Measurements from ENCODE around the gene STK4. TPM values are rescaled to one million over a fixed set of nuclear protein-coding genes. Genes with fewer than 3 reads are reported as not detected.

The STK4 gene
- total RNA-seq, 2 donors from 2014 or later: 168 to 215 TPM

GRCh38 chr20:45070932-45071632 lies 104.8 kb downstream of the STK4 start:
- H3K4me3 Mint-ChIP-seq: no peak overlapping the region
- peaks cover 44% of the 10 kb centered on the region for H3K4me1 Mint-ChIP-seq
- H3K9me3 Mint-ChIP-seq: no peaks in the 10 kb centered on the region
- peaks cover 98% of the 10 kb centered on the region for H3K36me3 Mint-ChIP-seq (ENCODE audit: low read depth)
- ATAC-seq (replicated peaks): no peak
- H3K27ac Mint-ChIP-seq: no peak overlapping the region
- no peaks in the 10 kb centered on the region for H3K27me3 Mint-ChIP-seq

- Mint-ChIP-seq H3K36me3 (ENCODE audit: low read depth) (peaks cover 99% of the 10 kb centered on the region), H3K4me3 (no peak overlapping the region), H3K27me3 (no peaks in the 10 kb centered on the region), H3K9me3 (no peaks in the 10 kb centered on the region), H3K27ac (no peak overlapping the region), H3K4me1 (peaks cover 37% of the 10 kb centered on the region)
- no peak for ATAC-seq (replicated peaks)
Measured at GRCh38 chr20:45072066-45072465, 105.8 kb downstream of the STK4 start.

GRCh38 chr20:45073221-45073620 lies 106.9 kb downstream of the STK4 start:
- Mint-ChIP-seq H3K4me1 (peaks cover 29% of the 10 kb centered on the region), H3K4me3 (no peak overlapping the region), H3K27ac (peak overlapping the region; percentile 65), H3K36me3 (ENCODE audit: low read depth) (peaks cover 99% of the 10 kb centered on the region), H3K27me3 (no peaks in the 10 kb centered on the region), H3K9me3 (no peaks in the 10 kb centered on the region)
- ATAC-seq (replicated peaks): no peak

GRCh38 chr20:45077559-45077958 lies 111.2 kb downstream of the STK4 start:
- peaks cover 4% of the 10 kb centered on the region for H3K9me3 Mint-ChIP-seq
- peaks cover 10% of the 10 kb centered on the region for H3K4me1 Mint-ChIP-seq
- no peak for ATAC-seq (replicated peaks)
- H3K27me3 Mint-ChIP-seq: no peaks in the 10 kb centered on the region
- H3K36me3 Mint-ChIP-seq (ENCODE audit: low read depth): peaks cover 100% of the 10 kb centered on the region
- H3K4me3 Mint-ChIP-seq: no peak overlapping the region
- no peak overlapping the region for H3K27ac Mint-ChIP-seq

DNA sequence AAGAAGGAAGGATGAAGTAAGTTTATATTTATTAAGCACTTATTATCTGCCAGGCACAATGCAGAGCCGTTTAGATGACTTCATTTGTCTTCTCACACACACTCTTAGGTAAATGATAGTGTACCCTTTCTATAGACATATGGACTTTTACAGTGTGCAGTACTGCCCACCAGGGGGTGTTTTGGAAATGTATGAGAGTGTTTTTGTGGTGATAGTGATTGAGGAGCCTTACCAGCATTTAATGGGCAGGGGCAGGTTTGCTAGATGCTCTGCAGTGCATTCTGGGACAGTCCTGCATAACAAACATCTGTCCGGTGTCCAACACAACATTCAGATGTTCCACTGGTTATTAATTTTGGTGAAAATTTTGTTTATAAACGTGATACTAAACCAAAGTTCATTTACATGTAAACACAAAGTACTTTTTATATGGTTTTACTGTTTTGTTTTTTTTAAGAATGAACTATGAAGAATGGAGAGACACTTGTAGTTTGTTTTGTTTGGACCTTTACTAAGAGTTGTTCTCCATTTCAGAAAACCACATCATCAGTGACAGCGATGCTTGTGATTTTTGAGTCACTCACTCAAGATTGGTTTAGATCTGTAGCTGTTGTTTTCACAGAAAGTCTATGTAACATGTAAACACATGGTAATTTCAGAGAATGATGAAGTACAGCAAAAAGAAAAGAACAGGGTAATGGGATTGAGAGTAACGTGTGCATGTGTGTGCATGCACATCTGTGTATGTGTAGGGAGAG lies 114.7 kb downstream of the STK4 start:
- H3K27me3 Mint-ChIP-seq: no peaks in the 10 kb centered on the region
- peaks cover under 1% of the 10 kb centered on the region for H3K4me1 Mint-ChIP-seq
- no peak overlapping the region for H3K27ac Mint-ChIP-seq
- H3K9me3 Mint-ChIP-seq: peaks cover 4% of the 10 kb centered on the region
- H3K4me3 Mint-ChIP-seq: no peak overlapping the region
- ATAC-seq (replicated peaks): no peak
- H3K36me3 Mint-ChIP-seq (ENCODE audit: low read depth): peaks cover 96% of the 10 kb centered on the region

- Mint-ChIP-seq H3K27ac (peak overlapping the region; percentile 16), H3K4me1 (no peaks in the 10 kb centered on the region), H3K9me3 (peaks cover 4% of the 10 kb centered on the region), H3K4me3 (no peak overlapping the region), H3K36me3 (ENCODE audit: low read depth) (peaks cover 96% of the 10 kb centered on the region), H3K27me3 (no peaks in the 10 kb centered on the region)
- ATAC-seq (replicated peaks): no peak
Measured at GRCh38 chr20:45082468-45082867, 116.2 kb downstream of the STK4 start.

DNA sequence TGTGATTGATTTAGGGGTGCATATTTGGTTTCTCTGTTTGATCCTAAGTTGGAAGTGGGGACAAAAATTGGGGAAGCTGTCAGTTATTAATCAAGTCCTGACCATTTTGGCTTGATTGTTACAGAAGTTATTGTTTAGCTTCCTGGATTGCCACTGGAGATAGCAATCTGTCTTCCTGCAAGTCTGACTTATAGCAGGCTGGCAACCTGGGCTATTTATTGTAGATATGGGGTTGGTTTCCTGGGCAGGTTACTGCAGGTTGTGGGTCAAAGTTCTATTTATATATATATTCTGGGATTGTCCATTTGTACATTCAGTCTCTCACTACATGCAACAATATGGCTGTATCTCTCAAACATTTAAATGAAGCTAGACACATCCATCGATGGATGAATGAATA lies 116.8 kb downstream of the STK4 start:
- H3K36me3 Mint-ChIP-seq (ENCODE audit: low read depth): peaks cover 96% of the 10 kb centered on the region
- H3K27ac Mint-ChIP-seq: peak overlapping the region; percentile 16
- ATAC-seq (replicated peaks): no peak
- H3K4me1 Mint-ChIP-seq: no peaks in the 10 kb centered on the region
- H3K27me3 Mint-ChIP-seq: no peaks in the 10 kb centered on the region
- no peak overlapping the region for H3K4me3 Mint-ChIP-seq
- H3K9me3 Mint-ChIP-seq: peaks cover 4% of the 10 kb centered on the region

GRCh38 chr20:45085289-45085688 lies 119.0 kb downstream of the STK4 start:
- Mint-ChIP-seq H3K4me3 (no peak overlapping the region), H3K4me1 (no peaks in the 10 kb centered on the region), H3K27me3 (no peaks in the 10 kb centered on the region), H3K27ac (peak overlapping the region; percentile 40), H3K9me3 (peaks cover 4% of the 10 kb centered on the region), H3K36me3 (ENCODE audit: low read depth) (peaks cover 75% of the 10 kb centered on the region)
- ATAC-seq (replicated peaks): no peak

GRCh38 chr20:45085867-45086266 lies 119.6 kb downstream of the STK4 start:
- no peak for ATAC-seq (replicated peaks)
- Mint-ChIP-seq H3K9me3 (peaks cover 4% of the 10 kb centered on the region), H3K4me3 (no peak overlapping the region), H3K27ac (peak overlapping the region; percentile 40), H3K27me3 (no peaks in the 10 kb centered on the region), H3K4me1 (no peaks in the 10 kb centered on the region), H3K36me3 (ENCODE audit: low read depth) (peaks cover 71% of the 10 kb centered on the region)

GRCh38 chr20:45087097-45087790 lies 120.9 kb downstream of the STK4 start:
- peak overlapping the region; percentile 65 for H3K27ac Mint-ChIP-seq

DNA sequence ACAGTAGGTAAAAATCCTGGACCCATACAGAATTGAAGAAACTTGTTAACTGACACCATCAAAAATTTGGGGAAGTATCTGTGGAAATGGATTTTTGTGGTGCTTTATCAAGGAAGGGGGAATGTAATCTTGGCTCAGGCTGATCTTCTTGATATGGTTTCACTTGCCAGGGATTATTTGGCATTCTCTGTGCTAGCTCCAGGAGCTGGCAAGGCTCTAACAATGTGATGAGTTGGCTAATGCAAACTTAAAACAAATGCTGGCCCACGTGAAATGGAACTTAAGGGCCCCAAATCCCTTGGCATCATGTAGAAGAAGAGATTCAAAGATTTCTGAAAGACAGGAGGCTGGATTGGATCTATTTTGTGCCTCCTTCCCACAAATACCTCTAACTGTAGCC lies 121.5 kb downstream of the STK4 start:
- no peak for ATAC-seq (replicated peaks)
- H3K27me3 Mint-ChIP-seq: no peaks in the 10 kb centered on the region
- H3K36me3 Mint-ChIP-seq (ENCODE audit: low read depth): peaks cover 57% of the 10 kb centered on the region
- no peak overlapping the region for H3K4me3 Mint-ChIP-seq
- H3K9me3 Mint-ChIP-seq: no peaks in the 10 kb centered on the region
- H3K27ac Mint-ChIP-seq: peak overlapping the region; percentile 65
- H3K4me1 Mint-ChIP-seq: no peaks in the 10 kb centered on the region

More at GRCh38 chr20:45087097-45087790, 120.9 kb downstream of the STK4 start:
- Mint-ChIP-seq H3K9me3 (no peaks in the 10 kb centered on the region), H3K4me1 (no peaks in the 10 kb centered on the region), H3K27me3 (no peaks in the 10 kb centered on the region), H3K4me3 (no peak overlapping the region), H3K36me3 (ENCODE audit: low read depth) (peaks cover 62% of the 10 kb centered on the region)
- ATAC-seq (replicated peaks): no peak

- Mint-ChIP-seq H3K36me3 (ENCODE audit: low read depth) (peaks cover 52% of the 10 kb centered on the region), H3K27me3 (no peaks in the 10 kb centered on the region), H3K4me1 (no peaks in the 10 kb centered on the region), H3K27ac (peak overlapping the region; percentile 65), H3K9me3 (no peaks in the 10 kb centered on the region), H3K4me3 (no peak overlapping the region)
- ATAC-seq (replicated peaks): no peak
Measured at GRCh38 chr20:45088247-45088646, 121.9 kb downstream of the STK4 start.

- Mint-ChIP-seq H3K27ac (peak overlapping the region; percentile 70), H3K9me3 (no peaks in the 10 kb centered on the region), H3K27me3 (no peaks in the 10 kb centered on the region), H3K4me3 (no peak overlapping the region), H3K4me1 (no peaks in the 10 kb centered on the region), H3K36me3 (ENCODE audit: low read depth) (peaks cover 34% of the 10 kb centered on the region)
- ATAC-seq (replicated peaks): no peak
Measured at GRCh38 chr20:45090481-45090880, 124.2 kb downstream of the STK4 start.

DNA sequence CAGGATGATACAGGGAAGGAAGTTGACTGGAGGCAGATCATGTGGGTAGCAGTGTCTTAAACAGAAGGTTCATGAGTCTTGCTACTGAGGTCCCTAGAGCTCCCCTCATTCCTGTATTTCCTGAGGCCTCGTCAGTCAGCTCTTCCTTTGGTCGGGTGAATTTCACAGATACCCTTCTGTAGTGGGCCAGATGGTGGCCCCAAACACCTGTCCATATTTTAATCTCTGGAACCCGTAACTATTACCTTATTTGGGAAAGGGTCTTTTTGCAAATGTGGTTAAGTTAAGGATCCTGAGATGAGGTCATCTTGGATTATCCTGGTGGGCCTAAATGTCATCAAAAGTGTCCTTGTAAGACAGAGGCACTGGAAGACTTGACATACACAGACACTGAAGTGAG lies 125.1 kb downstream of the STK4 start:
- H3K27me3 Mint-ChIP-seq: peaks cover under 1% of the 10 kb centered on the region
- H3K36me3 Mint-ChIP-seq (ENCODE audit: low read depth): peaks cover 25% of the 10 kb centered on the region
- H3K4me3 Mint-ChIP-seq: no peak overlapping the region
- H3K9me3 Mint-ChIP-seq: no peaks in the 10 kb centered on the region
- H3K4me1 Mint-ChIP-seq: no peaks in the 10 kb centered on the region
- ATAC-seq (replicated peaks): no peak
- peak overlapping the region; percentile 70 for H3K27ac Mint-ChIP-seq

- no peak for ATAC-seq (replicated peaks)
Measured at GRCh38 chr20:45092898-45093297, 126.6 kb downstream of the STK4 start.

More at GRCh38 chr20:45092898-45093297, 126.6 kb downstream of the STK4 start:
- H3K4me3 Mint-ChIP-seq: no peak overlapping the region
- no peaks in the 10 kb centered on the region for H3K9me3 Mint-ChIP-seq
- H3K4me1 Mint-ChIP-seq: no peaks in the 10 kb centered on the region
- no peak overlapping the region for H3K27ac Mint-ChIP-seq
- H3K36me3 Mint-ChIP-seq (ENCODE audit: low read depth): peaks cover 15% of the 10 kb centered on the region
- H3K27me3 Mint-ChIP-seq: peaks cover 10% of the 10 kb centered on the region

Measured in activated T-helper 17 cell treated with anti-CD3 and anti-CD28 coated beads, Interleukin-2, amount 50 U/mL, for 72 hours (primary cell).